ENCODE measurements around the gene AR.

GRCh38 chrX:67601771-67602170 lies 58.0 kb downstream of the AR start:
- TF ChIP-seq POLR2A (IDR thresholded peaks at IDR 0.05) = no peak
- TF ChIP-seq CTCF (IDR thresholded peaks at IDR 0.05) = no peak
